HG02623 (cell line): ENCODE data around the gene CD3D.
"Not testable (repeated sequence)": the region's sequence is repeated elsewhere in the genome, so short reads cannot be mapped to it uniquely, and the experiment has no call there.

Source experiments
- ATAC-seq: cut with Tn5 transposase; IDR thresholded peaks from one replicate; pipeline ENCODE4 v1.9.1; 2021; ENCODE audit warnings: moderate library complexity; ENCODE audit not compliant: unreplicated experiment

Gene CD3D

GRCh38 chr11:118339281-118339961 lies 3.1 kb downstream of the CD3D start:
- no peak for ATAC-seq

- ATAC-seq, result no peak
Measured at GRCh38 chr11:118338637-118339061, 3.9 kb downstream of the CD3D start.

- no peak for ATAC-seq
Measured at GRCh38 chr11:118334745-118335144, 7.8 kb downstream of the CD3D start.

- ATAC-seq, result no peak
Measured at GRCh38 chr11:118328745-118329144, 13.8 kb downstream of the CD3D start.

- no peak for ATAC-seq
Measured at GRCh38 chr11:118325283-118325682, 17.2 kb downstream of the CD3D start.

- no peak for ATAC-seq
Measured at GRCh38 chr11:118322721-118323120, 19.8 kb downstream of the CD3D start.

GRCh38 chr11:118321386-118322082 lies 21.0 kb downstream of the CD3D start:
- no peak for ATAC-seq

GRCh38 chr11:118320515-118320914 lies 22.0 kb downstream of the CD3D start:
- no peak for ATAC-seq

- no peak for ATAC-seq
Measured at GRCh38 chr11:118319337-118319707, 23.2 kb downstream of the CD3D start.

GRCh38 chr11:118318581-118319336 lies 23.7 kb downstream of the CD3D start:
- ATAC-seq, result no peak

- no peak for ATAC-seq
Measured at GRCh38 chr11:118318124-118318523, 24.4 kb downstream of the CD3D start.

- ATAC-seq, result no peak
Measured at GRCh38 chr11:118314988-118315411, 27.5 kb downstream of the CD3D start.

- no peak for ATAC-seq
Measured at GRCh38 chr11:118313242-118313641, 29.3 kb downstream of the CD3D start.

- ATAC-seq, result no peak
Measured at GRCh38 chr11:118312328-118312727, 30.2 kb downstream of the CD3D start.

GRCh38 chr11:118311518-118311917 lies 31.0 kb downstream of the CD3D start:
- no peak for ATAC-seq

- ATAC-seq, result no peak
Measured at GRCh38 chr11:118310781-118311485, 31.6 kb downstream of the CD3D start.

- ATAC-seq, result no peak
Measured at GRCh38 chr11:118310271-118310670, 32.2 kb downstream of the CD3D start.

GRCh38 chr11:118308995-118309528 lies 33.4 kb downstream of the CD3D start:
- not testable (repeated sequence) for ATAC-seq

- ATAC-seq, result no peak
Measured at GRCh38 chr11:118306556-118306955, 35.9 kb downstream of the CD3D start.

- ATAC-seq, result no peak
Measured at GRCh38 chr11:118305726-118306125, 36.8 kb downstream of the CD3D start.
